H1 (cell line): ENCODE data around the gene PPP1R14C. TPM values are rescaled to one million over a fixed set of nuclear protein-coding genes. Genes with fewer than 3 reads are reported as not detected.

ENCODE experiments used
- CTCF ChIA-PET: fragments of 300-600 bp; sonication (Branson Sonifier 250); formaldehyde crosslinking; loops from one replicate; lab custom pipeline; 2021; ENCODE audit not compliant: partially characterized antibody; lab: Charles Lee
- POLR2A ChIA-PET: fragments of 300-600 bp; sonication (Branson Sonifier 250); formaldehyde crosslinking; loops from one replicate; lab custom pipeline; 2021; ENCODE audit warnings: inconsistent platforms; ENCODE audit not compliant: partially characterized antibody; lab: Charles Lee
- DNase-seq, 2 experiments: peaks; one replicate each; pipeline versions ENCODE4 v3.0.0 to v3.0.0-alpha.2; 2010 to 2022; ENCODE audit warnings: low spot score in 2 of 2, low read depth in 1 of 2, mixed read lengths in 1 of 2
- FAIRE-seq: peaks from 2 replicates; lab custom pipeline; 2011; peaks lifted over from hg19 to GRCh38; lab: Jason Lieb, UNC
- H2AFZ ChIP-seq: 2 replicates; pipeline ENCODE4 v1.8.1; 2012; ENCODE audit warnings: low read length, inconsistent platforms
- H2AK5ac ChIP-seq: 2 replicates; pipeline ENCODE4 v1.6.1; 2013; ENCODE audit warnings: low read depth, low read length
- H2BK120ac ChIP-seq: replicated peaks from 2 replicates; pipeline ENCODE3; 2013; ENCODE audit warnings: low read depth, low read length, inconsistent platforms
- H2BK12ac ChIP-seq: 2 replicates; pipeline ENCODE4 v1.6.1; 2013; ENCODE audit warnings: low read depth, low read length
- H2BK15ac ChIP-seq: 2 replicates; pipeline ENCODE4 v1.6.1; 2013; ENCODE audit warnings: low read length
- H2BK20ac ChIP-seq: 2 replicates; pipeline ENCODE4 v1.6.1; 2013; ENCODE audit warnings: low read length
- H2BK5ac ChIP-seq: 2 replicates; pipeline ENCODE4 v1.6.1; 2013; ENCODE audit warnings: low read depth, low read length
- H3K14ac ChIP-seq: 2 replicates; pipeline ENCODE4 v1.6.1; 2013; ENCODE audit warnings: inconsistent platforms; ENCODE audit not compliant: insufficient read length
- H3K18ac ChIP-seq: 2 replicates; pipeline ENCODE4 v1.6.1; 2013; ENCODE audit warnings: low read length; ENCODE audit errors: extremely low read depth
- H3K23ac ChIP-seq: 2 replicates; pipeline ENCODE4 v1.6.1; 2013; ENCODE audit warnings: inconsistent platforms; ENCODE audit not compliant: insufficient read length
- H3K23me2 ChIP-seq: 2 replicates; pipeline ENCODE4 v1.6.1; 2013; ENCODE audit warnings: low read depth, low read length
- H3K27ac ChIP-seq: 2 replicates; pipeline ENCODE4 v1.6.1; 2011; ENCODE audit warnings: low read depth, low read length, inconsistent platforms
- H3K27me3 ChIP-seq, 4 experiments: replicated peaks in 1 of 4; 1 replicate in 1 of 4; 2 replicates in 3 of 4; pipeline versions ENCODE4 v1.6.1 to v1.8.1; 2011 to 2013; ENCODE audit warnings: low read length in 3 of 4, mild to moderate bottlenecking in 3 of 4, inconsistent platforms in 2 of 4, mixed read lengths in 2 of 4, moderate library complexity in 1 of 4; ENCODE audit not compliant: control insufficient read depth in 3 of 4, insufficient read depth in 3 of 4; ENCODE audit errors: extremely low read depth in 1 of 4
- H3K36me3 ChIP-seq, 4 experiments: 2 replicates each; pipeline versions ENCODE4 v1.6.1 to v1.8.1; 2011 to 2013; ENCODE audit warnings: mild to moderate bottlenecking in 4 of 4, low read length in 3 of 4, moderate library complexity in 2 of 4, control low read depth in 1 of 4, inconsistent platforms in 1 of 4; ENCODE audit not compliant: insufficient read depth in 4 of 4, control insufficient read depth in 2 of 4
- H3K4ac ChIP-seq: replicated peaks from 2 replicates; pipeline ENCODE3; 2013; ENCODE audit warnings: low read length, low read depth, mixed read lengths, inconsistent platforms; ENCODE audit not compliant: insufficient read length
- H3K4me1 ChIP-seq, 4 experiments: replicated peaks in 1 of 4; 1 replicate in 1 of 4; 2 replicates in 3 of 4; pipeline versions ENCODE4 v1.6.1 to v1.8.1; 2011 to 2013; ENCODE audit warnings: low read length in 3 of 4, inconsistent platforms in 2 of 4, mixed read lengths in 1 of 4; ENCODE audit not compliant: insufficient read depth in 4 of 4, control insufficient read depth in 3 of 4
- H3K4me2 ChIP-seq, 2 experiments: 2 replicates each; pipeline versions ENCODE4 v1.6.1 to v1.8.1; 2011 to 2013; ENCODE audit warnings: low read depth in 2 of 2, low read length in 2 of 2, control low read depth in 1 of 2, inconsistent platforms in 1 of 2, mild to moderate bottlenecking in 1 of 2; ENCODE audit not compliant: insufficient read depth in 1 of 2
- H3K4me3 ChIP-seq, 4 experiments: fragments of 200-600, 300-600 bp in 1 of 4; sonication (generic), shearing (Covaris generic), sonication (Bioruptor Twin) in 1 of 4; 2 replicates each; pipeline versions ENCODE4 v1.5.1 to v1.8.1; 2011 to 2016; ENCODE audit warnings: low read length in 4 of 4, low read depth in 3 of 4, control low read depth in 2 of 4, inconsistent platforms in 2 of 4, mild to moderate bottlenecking in 2 of 4, mixed read lengths in 1 of 4, moderate library complexity in 1 of 4; ENCODE audit not compliant: insufficient read depth in 2 of 4; ENCODE audit errors: extremely low read depth in 1 of 4
- H3K56ac ChIP-seq: replicated peaks from 2 replicates; pipeline ENCODE3; 2013; ENCODE audit warnings: low read depth, mild to moderate bottlenecking, mixed read lengths, low read length, inconsistent platforms; ENCODE audit not compliant: insufficient read length
- H3K79me1 ChIP-seq: 2 replicates; pipeline ENCODE4 v1.6.1; 2013; ENCODE audit warnings: low read depth, low read length, control low read depth
- H3K79me2 ChIP-seq, 2 experiments: 2 replicates each; pipeline versions ENCODE4 v1.6.1 to v1.8.1; 2012 to 2013; ENCODE audit warnings: low read length in 2 of 2, mild to moderate bottlenecking in 2 of 2, inconsistent platforms in 1 of 2; ENCODE audit not compliant: insufficient read depth in 2 of 2, control insufficient read depth in 1 of 2
- H3K9ac ChIP-seq, 4 experiments: replicated peaks in 1 of 4; 1 replicate in 1 of 4; 2 replicates in 3 of 4; pipeline versions ENCODE4 v1.6.1 to v1.8.1; 2011 to 2013; ENCODE audit warnings: low read depth in 3 of 4, low read length in 3 of 4, control low read depth in 2 of 4, mild to moderate bottlenecking in 2 of 4, moderate library complexity in 2 of 4, inconsistent platforms in 1 of 4; ENCODE audit errors: extremely low read depth in 1 of 4
- H3K9me3 ChIP-seq, 2 experiments: 2 replicates each; pipeline versions ENCODE4 v1.6.1 to v1.8.1; 2012 to 2013; ENCODE audit warnings: mild to moderate bottlenecking in 2 of 2, moderate library complexity in 2 of 2, control low read depth in 1 of 2, inconsistent platforms in 1 of 2, low read depth in 1 of 2, low read length in 1 of 2, mixed read lengths in 1 of 2; ENCODE audit not compliant: insufficient read depth in 2 of 2
- H4K20me1 ChIP-seq, 2 experiments: replicated peaks in 1 of 2; 2 replicates each; pipeline versions ENCODE3 to v1.8.1; 2011 to 2013; ENCODE audit warnings: inconsistent platforms in 2 of 2, low read length in 2 of 2, mild to moderate bottlenecking in 1 of 2; ENCODE audit not compliant: insufficient read depth in 2 of 2, control insufficient read depth in 1 of 2
- H4K5ac ChIP-seq: 2 replicates; pipeline ENCODE4 v1.6.1; 2013; ENCODE audit warnings: low read length, low read depth, mixed read lengths, inconsistent platforms; ENCODE audit not compliant: insufficient read length
- H4K8ac ChIP-seq: 2 replicates; pipeline ENCODE4 v1.8.0; 2013; ENCODE audit warnings: mild to moderate bottlenecking, moderate library complexity, low read length, inconsistent platforms; ENCODE audit not compliant: insufficient read depth; ENCODE audit errors: extremely low read depth
- H4K91ac ChIP-seq: replicated peaks from 2 replicates; pipeline ENCODE3; 2013; ENCODE audit warnings: low read length, mixed read lengths, inconsistent platforms; ENCODE audit not compliant: insufficient read length
- CEBPB ChIP-seq: IDR thresholded peaks from 2 replicates; pipeline ENCODE4 v1.6.1; 2012; ENCODE audit warnings: low read depth, low read length
- CHD1 ChIP-seq: IDR thresholded peaks from 2 replicates; pipeline ENCODE4 v1.6.1; 2012; ENCODE audit warnings: low read depth, low read length, improper control_type of control experiment
- EP300 ChIP-seq, 2 experiments: IDR thresholded peaks; 1 replicate in 1 of 2; 2 replicates in 1 of 2; pipeline ENCODE4 v1.6.1; 2011 to 2012; ENCODE audit warnings: low read depth in 2 of 2, low read length in 2 of 2, mild to moderate bottlenecking in 2 of 2, borderline replicate concordance in 1 of 2, inconsistent platforms in 1 of 2, moderate library complexity in 1 of 2
- FOSL1 ChIP-seq: IDR thresholded peaks from 2 replicates; pipeline ENCODE4 v1.6.1; 2011; ENCODE audit warnings: mild to moderate bottlenecking, low read depth, low read length, moderate library complexity; ENCODE audit not compliant: insufficient read depth
- HDAC2 ChIP-seq, 2 experiments: fragments of 300-600 bp in 1 of 2; sonication (generic) in 1 of 2; IDR thresholded peaks; 2 replicates each; pipeline ENCODE4 v1.6.1; 2011 to 2012; ENCODE audit warnings: low read depth in 2 of 2, low read length in 2 of 2, mild to moderate bottlenecking in 2 of 2, moderate library complexity in 2 of 2, borderline replicate concordance in 1 of 2, inconsistent platforms in 1 of 2
- JUND ChIP-seq: IDR thresholded peaks from 2 replicates; pipeline ENCODE4 v1.6.1; 2011; ENCODE audit warnings: mild to moderate bottlenecking, improper control_type of control experiment, low read length
- KDM1A ChIP-seq: fragments of 200-600, 300-600 bp; sonication (generic); IDR thresholded peaks from 2 replicates; pipeline ENCODE4 v1.7.1; 2016; ENCODE audit warnings: mild to moderate bottlenecking, low read length, borderline replicate concordance
- MAFK ChIP-seq: IDR thresholded peaks from 2 replicates; pipeline ENCODE4 v1.6.1; 2012; ENCODE audit warnings: low read depth, mild to moderate bottlenecking, improper control_type of control experiment, low read length
- RBBP5 ChIP-seq: IDR thresholded peaks from 2 replicates; pipeline ENCODE4 v1.7.1; 2012; ENCODE audit warnings: low read depth, mild to moderate bottlenecking, inconsistent platforms, low read length, moderate library complexity, borderline replicate concordance
- RNF2 ChIP-seq: fragments of 200-900, 300-1000 bp; sonication (generic); IDR thresholded peaks from 2 replicates; pipeline ENCODE4 v1.7.1; 2016; ENCODE audit warnings: borderline replicate concordance, low read depth, mild to moderate bottlenecking, antibody characterized with exemption, low read length; ENCODE audit not compliant: poor library complexity, severe bottlenecking; ENCODE audit errors: missing control alignments
- SAP30 ChIP-seq: fragments of 300-600 bp; sonication (generic); IDR thresholded peaks from 2 replicates; pipeline ENCODE4 v1.7.1; 2012; ENCODE audit warnings: low read length, moderate library complexity, mild to moderate bottlenecking, inconsistent platforms; ENCODE audit not compliant: insufficient read depth, insufficient replicate concordance
- SP2 ChIP-seq: IDR thresholded peaks from 2 replicates; pipeline ENCODE4 v1.6.1; 2012; ENCODE audit warnings: mild to moderate bottlenecking, low read length, inconsistent platforms
- SP4 ChIP-seq: IDR thresholded peaks from 2 replicates; pipeline ENCODE4 v1.6.1; 2012; ENCODE audit warnings: low read length, inconsistent platforms
- TAF7 ChIP-seq: optimal IDR thresholded peaks from 2 replicates; pipeline ENCODE3; 2011; ENCODE audit warnings: low read depth, mild to moderate bottlenecking, inconsistent platforms, low read length, moderate library complexity, borderline replicate concordance
- WGBS, 2 experiments: shearing (Covaris generic) in 1 of 2; methylation state at CpG; one replicate each; pipeline versions ENCODE4 v1.1.6 to v1.1.7; 2013 to 2015; ENCODE audit warnings: low lambda C conversion rate in 2 of 2, mixed read lengths in 2 of 2, inconsistent platforms in 1 of 2, low coverage in 1 of 2, missing lambda C conversion rate in 1 of 2; ENCODE audit not compliant: insufficient replicate concordance in 2 of 2, insufficient coverage in 1 of 2, insufficient read length in 1 of 2; ENCODE audit errors: extremely low coverage in 1 of 2, missing lambda C conversion rate in 1 of 2; 5-methylcytosine and 5-hydroxymethylcytosine counted together
- polyA plus RNA-seq, 7 experiments: library from polyadenylated mRNA; depleted of rRNA in 3 of 7; stranded (reverse) in 5 of 7; unstranded in 2 of 7; fragments of >200 nt in 5 of 7; fragments of 200-250 nt in 2 of 7; gene quantifications; 1 replicate in 5 of 7; 2 replicates in 1 of 7; 4 replicates in 1 of 7; pipeline versions ENCODE4 v1.2.1 to v1.2.3, GENCODE V29; 2011 to 2013; ENCODE audit warnings: missing spikeins in 2 of 7, mixed read lengths in 2 of 7
- total RNA-seq: library from RNA; stranded (reverse); fragmentation: NEBNext Ultra II Directional; extraction: Animal tissue kit (Norgen Biotek cat#: 25700); gene quantifications from 2 replicates; pipeline ENCODE4 v1.2.1, GENCODE V29; 2021

The PPP1R14C gene
- total and polyA plus RNA-seq, 2 of the 8 experiments (the other 6 are each of a cell fraction or from before 2014, with no cell fraction given): 0.30 to 0.61 TPM

- CTCF ChIA-PET: interaction anchor here (1.8 to 2.2 kb wide), 2 partner anchors 20 to 84 kb away, joined by 6 to 7 read pairs; no protein-coding TSS in a partner anchor
- Histone ChIP-seq H3K27ac (no peak overlapping the region), H3K9ac (no peak overlapping the region), H4K8ac (no peak overlapping the region), H3K79me1 (no peaks in the 10 kb centered on the region), H3K14ac (no peak overlapping the region), H2BK12ac (no peak overlapping the region), H2BK15ac (no peak overlapping the region), H2AFZ (0 out of 2 replicates have a peak overlapping the region, but pooled peaks have one; percentile 2), H3K36me3 (no peaks in the 10 kb centered on the region), H4K5ac (no peak overlapping the region), H2AK5ac (no peak overlapping the region), H3K18ac (no peak overlapping the region), H3K79me2 (no peaks in the 10 kb centered on the region), H3K4me2 (no peak overlapping the region), H2BK120ac (no peak overlapping the region), H4K20me1 (no peaks in the 10 kb centered on the region), H3K4me1 (no peaks in the 10 kb centered on the region), H3K4ac (no peak overlapping the region), H3K23ac (no peak overlapping the region), H3K4me3 (no peak overlapping the region), H3K9me3 (no peaks in the 10 kb centered on the region), H3K27me3 (no peaks in the 10 kb centered on the region), H2BK5ac (no peak overlapping the region), H4K91ac (no peak overlapping the region), H3K56ac (no peak overlapping the region), H3K23me2 (no peaks in the 10 kb centered on the region), H2BK20ac (no peak overlapping the region)
- FAIRE-seq (no peak), DNase-seq (no peak)
- POLR2A ChIA-PET: no interaction called here
- WGBS, 2 experiments: 95% methylated on average over 19 of the region's 19 CpGs; no CpG with 5 or more reads in 1 of the 2 experiments
- no peak for TF ChIP-seq JUND
- no peak for TF ChIP-seq MAFK
- TF ChIP-seq KDM1A: no peak
- no peak for TF ChIP-seq FOSL1
- TF ChIP-seq SP2: no peak
- no peak for TF ChIP-seq HDAC2 (IDR thresholded peaks at IDR 0.05; ENCODE audit: borderline replicate concordance in 1 of 2, low read depth in 2 of 2, low read length in 2 of 2)
- no peak for TF ChIP-seq EP300 (IDR thresholded peaks at IDR 0.05; ENCODE audit: borderline replicate concordance in 1 of 2, low read depth in 2 of 2, low read length in 2 of 2)
- no peak for TF ChIP-seq CEBPB
- TF ChIP-seq RNF2: no peak
- no peak for TF ChIP-seq SP4
- no peak for TF ChIP-seq CHD1
- no peak for TF ChIP-seq TAF7
- TF ChIP-seq RBBP5: no peak
- no peak for TF ChIP-seq SAP30
Observed at GRCh38 chr6:150100745-150101144, 42.1 kb upstream of the PPP1R14C start.
